WTC11 (cell line): ENCODE measurements around the gene FANCC.

ENCODE experiments used
- ESRRA ChIP-seq: sonication (generic); formaldehyde crosslinking; IDR thresholded peaks from 2 replicates; pipeline ENCODE4 v1.8.1; 2022; ENCODE audit warnings: mild to moderate bottlenecking, missing genetic modification reagents, borderline replicate concordance
- KAT7 ChIP-seq: sonication (generic); formaldehyde crosslinking; IDR thresholded peaks from 2 replicates; pipeline ENCODE4 v1.8.1; 2023; ENCODE audit warnings: missing genetic modification reagents, mild to moderate bottlenecking, borderline replicate concordance
- RELA ChIP-seq: sonication (generic); formaldehyde crosslinking; IDR thresholded peaks from 2 replicates; pipeline ENCODE4 v1.8.1; 2022; ENCODE audit warnings: missing genetic modification reagents, mild to moderate bottlenecking, borderline replicate concordance
- SP1 ChIP-seq: sonication (generic); formaldehyde crosslinking; conservative IDR thresholded peaks from 2 replicates; pipeline ENCODE4 v1.8.1; 2022; ENCODE audit warnings: missing genetic modification reagents
- ZNF121 ChIP-seq: sonication (generic); formaldehyde crosslinking; IDR thresholded peaks from 2 replicates; pipeline ENCODE4 v1.8.0; 2023; ENCODE audit warnings: missing genetic modification reagents
- TF ChIP-seq, protein P1 (sequence below): fragments of 200-600 bp; IDR thresholded peaks from 2 replicates; pipeline ENCODE4 v1.8.0; 2022; ENCODE audit warnings: antibody characterized with exemption
- TF ChIP-seq, protein P2 (sequence below): sonication (generic); formaldehyde crosslinking; IDR thresholded peaks from 2 replicates; pipeline ENCODE4 v1.8.0; 2022; ENCODE audit warnings: mild to moderate bottlenecking, missing genetic modification reagents

DNA sequence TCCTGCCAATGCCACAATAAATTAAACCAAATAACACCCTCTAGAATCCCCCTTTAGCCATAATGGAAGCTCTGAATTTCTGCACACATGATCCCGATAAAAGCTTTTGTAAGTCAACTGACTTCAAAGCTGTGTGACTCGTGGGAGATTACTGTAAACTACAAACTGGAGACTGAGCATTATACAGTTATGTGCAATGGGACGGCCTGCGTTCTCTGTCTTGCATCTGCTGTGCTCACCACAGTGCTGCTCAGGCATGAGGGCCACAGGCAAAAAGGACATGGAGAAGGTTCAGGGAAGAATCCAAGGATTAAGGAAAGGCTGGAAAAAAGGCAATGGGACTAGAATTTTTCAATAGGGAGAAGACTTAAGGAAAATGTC is 184.2 kb downstream of the FANCC start:
- TF ChIP-seq, protein P1, sequence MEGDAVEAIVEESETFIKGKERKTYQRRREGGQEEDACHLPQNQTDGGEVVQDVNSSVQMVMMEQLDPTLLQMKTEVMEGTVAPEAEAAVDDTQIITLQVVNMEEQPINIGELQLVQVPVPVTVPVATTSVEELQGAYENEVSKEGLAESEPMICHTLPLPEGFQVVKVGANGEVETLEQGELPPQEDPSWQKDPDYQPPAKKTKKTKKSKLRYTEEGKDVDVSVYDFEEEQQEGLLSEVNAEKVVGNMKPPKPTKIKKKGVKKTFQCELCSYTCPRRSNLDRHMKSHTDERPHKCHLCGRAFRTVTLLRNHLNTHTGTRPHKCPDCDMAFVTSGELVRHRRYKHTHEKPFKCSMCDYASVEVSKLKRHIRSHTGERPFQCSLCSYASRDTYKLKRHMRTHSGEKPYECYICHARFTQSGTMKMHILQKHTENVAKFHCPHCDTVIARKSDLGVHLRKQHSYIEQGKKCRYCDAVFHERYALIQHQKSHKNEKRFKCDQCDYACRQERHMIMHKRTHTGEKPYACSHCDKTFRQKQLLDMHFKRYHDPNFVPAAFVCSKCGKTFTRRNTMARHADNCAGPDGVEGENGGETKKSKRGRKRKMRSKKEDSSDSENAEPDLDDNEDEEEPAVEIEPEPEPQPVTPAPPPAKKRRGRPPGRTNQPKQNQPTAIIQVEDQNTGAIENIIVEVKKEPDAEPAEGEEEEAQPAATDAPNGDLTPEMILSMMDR, result no peak
- TF ChIP-seq ZNF121 (CRISPR knock-in tag) (no peak), SP1 (CRISPR knock-in tag) (no peak), RELA (no peak), ESRRA (no peak), KAT7 (CRISPR knock-in tag) (no peak)
- TF ChIP-seq, protein P2, sequence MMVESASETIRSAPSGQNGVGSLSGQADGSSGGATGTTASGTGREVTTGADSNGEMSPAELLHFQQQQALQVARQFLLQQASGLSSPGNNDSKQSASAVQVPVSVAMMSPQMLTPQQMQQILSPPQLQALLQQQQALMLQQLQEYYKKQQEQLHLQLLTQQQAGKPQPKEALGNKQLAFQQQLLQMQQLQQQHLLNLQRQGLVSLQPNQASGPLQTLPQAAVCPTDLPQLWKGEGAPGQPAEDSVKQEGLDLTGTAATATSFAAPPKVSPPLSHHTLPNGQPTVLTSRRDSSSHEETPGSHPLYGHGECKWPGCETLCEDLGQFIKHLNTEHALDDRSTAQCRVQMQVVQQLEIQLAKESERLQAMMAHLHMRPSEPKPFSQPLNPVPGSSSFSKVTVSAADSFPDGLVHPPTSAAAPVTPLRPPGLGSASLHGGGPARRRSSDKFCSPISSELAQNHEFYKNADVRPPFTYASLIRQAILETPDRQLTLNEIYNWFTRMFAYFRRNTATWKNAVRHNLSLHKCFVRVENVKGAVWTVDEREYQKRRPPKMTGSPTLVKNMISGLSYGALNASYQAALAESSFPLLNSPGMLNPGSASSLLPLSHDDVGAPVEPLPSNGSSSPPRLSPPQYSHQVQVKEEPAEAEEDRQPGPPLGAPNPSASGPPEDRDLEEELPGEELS (CRISPR knock-in tag), result no peak
